CD14-positive monocyte (primary cell): Measurements from ENCODE around the gene RNF5. TPM values are rescaled to one million over a fixed set of nuclear protein-coding genes. Genes with fewer than 3 reads are reported as not detected.

Source experiments
- DNase-seq, 3 donors: peaks; one replicate each; pipeline ENCODE4 v3.0.0-alpha.2; 2011 to 2022
- H2AFZ ChIP-seq: 2 replicates; pipeline ENCODE4 v1.6.0; 2012; ENCODE audit warnings: mild to moderate bottlenecking, low read depth, low read length, inconsistent platforms; ENCODE audit not compliant: insufficient read depth, poor library complexity, severe bottlenecking
- H3K27ac ChIP-seq, 2 donors: 1 replicate in 1 of 2; 2 replicates in 1 of 2; pipeline ENCODE4 v1.5.1; 2012 to 2013; ENCODE audit warnings: low read length in 2 of 2, control low read depth in 1 of 2, inconsistent platforms in 1 of 2, low read depth in 1 of 2, mild to moderate bottlenecking in 1 of 2
- H3K27me3 ChIP-seq, 2 donors: one replicate each; pipeline versions ENCODE4 v1.6.0 to v1.6.1; 2011 to 2013; ENCODE audit warnings: low read length in 2 of 2; ENCODE audit not compliant: control insufficient read depth in 2 of 2, insufficient read depth in 2 of 2
- H3K36me3 ChIP-seq, 2 donors: replicated peaks in 1 of 2; 1 replicate in 1 of 2; 2 replicates in 1 of 2; pipeline versions ENCODE4 v1.5.1 to v1.6.1; 2012 to 2013; ENCODE audit warnings: low read length in 2 of 2, control low read depth in 1 of 2, inconsistent platforms in 1 of 2, mild to moderate bottlenecking in 1 of 2; ENCODE audit not compliant: insufficient read depth in 2 of 2, control insufficient read depth in 1 of 2
- H3K4me1 ChIP-seq, 2 donors: 1 replicate in 1 of 2; 2 replicates in 1 of 2; pipeline versions ENCODE4 v1.5.1 to v1.6.1; 2012 to 2013; ENCODE audit warnings: low read length in 2 of 2, control low read depth in 1 of 2, inconsistent platforms in 1 of 2, mild to moderate bottlenecking in 1 of 2, moderate library complexity in 1 of 2; ENCODE audit not compliant: insufficient read depth in 2 of 2, control insufficient read depth in 1 of 2
- H3K4me2 ChIP-seq: replicated peaks from 2 replicates; pipeline ENCODE3; 2012; ENCODE audit warnings: low read length, moderate library complexity, mild to moderate bottlenecking; ENCODE audit not compliant: poor library complexity, severe bottlenecking; ENCODE audit errors: extremely low read depth
- H3K4me3 ChIP-seq, 3 experiments: fragments of 200-600 bp in 1 of 3; sonication (generic) in 1 of 3; replicated peaks in 1 of 3; 1 replicate in 2 of 3; 2 replicates in 1 of 3; pipeline ENCODE4 v1.5.1; 2011 to 2013; ENCODE audit warnings: low read length in 3 of 3, mild to moderate bottlenecking in 3 of 3, control low read depth in 2 of 3, low read depth in 2 of 3, inconsistent platforms in 1 of 3, moderate library complexity in 1 of 3
- H3K79me2 ChIP-seq: 2 replicates; pipeline ENCODE4 v1.6.0; 2012; ENCODE audit warnings: mild to moderate bottlenecking, control low read depth, inconsistent platforms, low read length, moderate library complexity; ENCODE audit not compliant: insufficient read depth
- H3K9ac ChIP-seq: 2 replicates; pipeline ENCODE4 v1.6.0; 2017; ENCODE audit warnings: low read length, mild to moderate bottlenecking; ENCODE audit not compliant: insufficient read depth, poor library complexity, severe bottlenecking
- H3K9me3 ChIP-seq, 2 donors: replicated peaks in 1 of 2; 1 replicate in 1 of 2; 2 replicates in 1 of 2; pipeline versions ENCODE4 v1.5.1 to v1.6.1; 2012 to 2013; ENCODE audit warnings: low read length in 2 of 2, control low read depth in 1 of 2; ENCODE audit not compliant: control insufficient read depth in 1 of 2, insufficient read depth in 1 of 2
- H4K20me1 ChIP-seq: 2 replicates; pipeline ENCODE4 v1.6.0; 2012; ENCODE audit warnings: mild to moderate bottlenecking, low read length, control low read depth, moderate library complexity; ENCODE audit not compliant: insufficient read depth
- H3K27ac Mint-ChIP-seq, 7 donors: one replicate each; pipeline ENCODE4 v1.8.0; 2020; ENCODE audit warnings: mild to moderate bottlenecking in 7 of 7, mixed read lengths in 7 of 7, moderate library complexity in 6 of 7, inconsistent platforms in 2 of 7
- H3K27me3 Mint-ChIP-seq, 3 donors: one replicate each; pipeline ENCODE4 v1.8.0; 2021 to 2022; ENCODE audit warnings: low read depth in 3 of 3, mild to moderate bottlenecking in 3 of 3, mixed read lengths in 3 of 3, moderate library complexity in 3 of 3, inconsistent platforms in 1 of 3
- H3K36me3 Mint-ChIP-seq, 2 donors: one replicate each; pipeline ENCODE4 v1.8.0; 2020; ENCODE audit warnings: mixed read lengths in 2 of 2, inconsistent platforms in 1 of 2, mild to moderate bottlenecking in 1 of 2
- H3K4me1 Mint-ChIP-seq: one replicate; pipeline ENCODE4 v1.8.0; 2020; ENCODE audit warnings: mild to moderate bottlenecking, mixed read lengths
- H3K4me3 Mint-ChIP-seq, 2 donors: one replicate each; pipeline ENCODE4 v1.8.0; 2020; ENCODE audit warnings: mild to moderate bottlenecking in 2 of 2, mixed read lengths in 2 of 2, moderate library complexity in 1 of 2
- H3K9me3 Mint-ChIP-seq, 7 donors: one replicate each; pipeline ENCODE4 v1.8.0; 2020 to 2022; ENCODE audit warnings: mixed read lengths in 7 of 7, mild to moderate bottlenecking in 6 of 7, moderate library complexity in 6 of 7, inconsistent platforms in 2 of 7
- WGBS: methylation state at CpG from one replicate; pipeline ENCODE4 v1.1.5; 2013; ENCODE audit warnings: missing lambda C conversion rate; ENCODE audit not compliant: insufficient coverage; 5-methylcytosine and 5-hydroxymethylcytosine counted together
- intact Hi-C, 2 donors: fragments of 100-400 bp; cut with micrococcal nuclease; formaldehyde crosslinking; loops; one replicate each; pipeline versions ENCODE4 v1.15.0 to v1.15.1; 2023
- polyA plus RNA-seq, 3 donors: library from polyadenylated mRNA; depleted of rRNA in 1 of 3; unstranded in 2 of 3; stranded (reverse) in 1 of 3; fragments of 300-500 nt in 2 of 3; fragments of >200 nt in 1 of 3; fragmentation: Illumina TruSeq in 2 of 3; gene quantifications; 1 replicate in 2 of 3; 2 replicates in 1 of 3; pipeline ENCODE4 v1.2.3, GENCODE V29; 2012 to 2021
- TF ChIP-seq, protein P1 (sequence below): fragments of 200-600 bp; IDR thresholded peaks from one replicate; pipeline ENCODE4 v1.8.0; 2022; ENCODE audit warnings: antibody characterized with exemption, mild to moderate bottlenecking

The RNF5 gene
- polyA plus RNA-seq, 3 donors = 62.2 to 108 (median 83.5) TPM

DNA sequence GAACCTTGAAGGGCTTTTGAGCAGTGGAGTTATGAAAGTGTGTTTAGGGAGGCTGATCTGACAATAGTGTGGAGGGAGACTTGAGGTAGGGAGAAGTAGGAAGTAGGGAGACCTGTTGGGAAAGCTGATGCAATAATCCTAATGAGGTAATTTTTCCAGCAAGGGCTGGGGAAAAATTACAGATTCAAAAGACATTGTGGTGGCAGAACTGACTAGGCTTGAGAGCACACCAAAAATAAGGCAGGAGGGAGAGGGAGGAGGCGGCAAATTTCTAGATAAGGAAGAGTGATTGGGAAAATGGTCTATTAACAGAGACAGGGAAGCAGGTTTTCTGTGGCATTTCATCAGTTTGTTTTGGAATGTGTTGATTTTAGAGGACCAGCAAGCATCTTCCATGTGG is 31.9 kb upstream of the RNF5 start:
- intact Hi-C loops = no loop called here
- no peak for DNase-seq
- Mint-ChIP-seq H3K4me1 (peaks cover 24% of the 10 kb centered on the region), H3K4me3 (no peak overlapping the region), H3K27me3 (peaks cover 40 to 50% (median 44%) of the 10 kb centered on the region in 3 donors), H3K36me3 (peaks cover 0 to 13% of the 10 kb centered on the region in 2 donors), H3K9me3 (peaks cover 0 to 20% (median 10%) of the 10 kb centered on the region in 7 donors), H3K27ac (no peak overlapping the region)
- H3K4me2 ChIP-seq = no peak overlapping the region
- H3K4me3 ChIP-seq = no peak overlapping the region
- no peak overlapping the region for H2AFZ ChIP-seq
- H3K36me3 ChIP-seq = no peaks in the 10 kb centered on the region
- no peaks in the 10 kb centered on the region for H4K20me1 ChIP-seq
- no peaks in the 10 kb centered on the region for H3K79me2 ChIP-seq
- no peak overlapping the region for H3K9ac ChIP-seq
- 100% methylated on average over 1 of the region's 1 CpG for WGBS
- H3K27ac ChIP-seq = no peak overlapping the region
- peaks cover 14 to 16% of the 10 kb centered on the region in 2 donors for H3K4me1 ChIP-seq
- peaks cover 0 to 9% of the 10 kb centered on the region in 2 donors for H3K9me3 ChIP-seq
- H3K27me3 ChIP-seq = peaks cover 25 to 46% of the 10 kb centered on the region in 2 donors
- TF ChIP-seq, protein P1, sequence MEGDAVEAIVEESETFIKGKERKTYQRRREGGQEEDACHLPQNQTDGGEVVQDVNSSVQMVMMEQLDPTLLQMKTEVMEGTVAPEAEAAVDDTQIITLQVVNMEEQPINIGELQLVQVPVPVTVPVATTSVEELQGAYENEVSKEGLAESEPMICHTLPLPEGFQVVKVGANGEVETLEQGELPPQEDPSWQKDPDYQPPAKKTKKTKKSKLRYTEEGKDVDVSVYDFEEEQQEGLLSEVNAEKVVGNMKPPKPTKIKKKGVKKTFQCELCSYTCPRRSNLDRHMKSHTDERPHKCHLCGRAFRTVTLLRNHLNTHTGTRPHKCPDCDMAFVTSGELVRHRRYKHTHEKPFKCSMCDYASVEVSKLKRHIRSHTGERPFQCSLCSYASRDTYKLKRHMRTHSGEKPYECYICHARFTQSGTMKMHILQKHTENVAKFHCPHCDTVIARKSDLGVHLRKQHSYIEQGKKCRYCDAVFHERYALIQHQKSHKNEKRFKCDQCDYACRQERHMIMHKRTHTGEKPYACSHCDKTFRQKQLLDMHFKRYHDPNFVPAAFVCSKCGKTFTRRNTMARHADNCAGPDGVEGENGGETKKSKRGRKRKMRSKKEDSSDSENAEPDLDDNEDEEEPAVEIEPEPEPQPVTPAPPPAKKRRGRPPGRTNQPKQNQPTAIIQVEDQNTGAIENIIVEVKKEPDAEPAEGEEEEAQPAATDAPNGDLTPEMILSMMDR = no peak

DNA sequence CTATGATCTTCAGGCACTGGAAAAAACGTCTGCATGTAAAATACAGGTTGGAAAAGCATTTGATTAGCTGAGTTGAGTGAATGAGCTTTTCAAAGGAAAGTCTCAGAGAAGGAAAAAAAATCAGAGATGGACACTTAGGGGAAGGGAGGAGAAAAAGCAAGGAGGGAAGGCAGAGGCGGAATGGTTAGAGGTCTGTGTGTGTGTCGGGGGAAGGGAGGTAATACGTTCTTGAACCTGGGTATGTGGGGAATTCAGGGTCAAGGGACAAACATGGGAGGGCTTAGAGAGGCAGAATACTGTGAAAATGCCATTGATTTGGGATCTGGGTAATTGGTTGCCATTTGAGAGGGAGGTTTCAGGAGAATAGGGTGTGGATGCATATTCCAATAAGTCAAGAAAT is 31.5 kb upstream of the RNF5 start:
- no peak overlapping the region for H3K4me2 ChIP-seq
- DNase-seq = no peak
- no peaks in the 10 kb centered on the region for H4K20me1 ChIP-seq
- H3K9me3 ChIP-seq = peaks cover 0 to 11% of the 10 kb centered on the region in 2 donors
- H2AFZ ChIP-seq = no peak overlapping the region
- peaks cover 27 to 50% of the 10 kb centered on the region in 2 donors for H3K27me3 ChIP-seq
- H3K27ac ChIP-seq = no peak overlapping the region
- intact Hi-C loops = no loop called here
- H3K4me1 ChIP-seq = peaks cover 14 to 16% of the 10 kb centered on the region in 2 donors
- no peak overlapping the region for H3K9ac ChIP-seq
- H3K9me3 Mint-ChIP-seq = peaks cover 0 to 22% (median 11%) of the 10 kb centered on the region in 7 donors
- peaks cover 23% of the 10 kb centered on the region for H3K4me1 Mint-ChIP-seq
- no peak overlapping the region for H3K4me3 Mint-ChIP-seq
- TF ChIP-seq, protein P1 = no peak
- peaks cover 44 to 54% (median 48%) of the 10 kb centered on the region in 3 donors for H3K27me3 Mint-ChIP-seq
- H3K27ac Mint-ChIP-seq = no peak overlapping the region
- WGBS = 64% methylated on average over 4 of the region's 4 CpGs
- H3K79me2 ChIP-seq = no peaks in the 10 kb centered on the region
- H3K36me3 Mint-ChIP-seq = peaks cover 0 to 13% of the 10 kb centered on the region in 2 donors
- no peak overlapping the region for H3K4me3 ChIP-seq
- no peaks in the 10 kb centered on the region for H3K36me3 ChIP-seq
